K562 (cell line): ENCODE results near the gene BAHD1. TPM values are rescaled to one million over a fixed set of nuclear protein-coding genes. Genes with fewer than 3 reads are reported as not detected.
A peak's percentile ranks its signal among the peaks of the same experiment; 100 is the strongest.

Source experiments
- ATAC-seq: fragments of 200-7000 bp; cut with Tn5 transposase; 3 replicates; pipeline ENCODE4 v1.9.1; 2020; ENCODE audit warnings: moderate library complexity
- BruUV-seq: library from RNA; stranded (reverse); fragments of 400-500 nt; replicated peaks from 2 replicates; lab custom pipeline; 2021; lab: Mats Ljungman, UMichigan
- CTCF ChIA-PET: fragments of 300-600 bp; formaldehyde crosslinking; extraction: SDS; loops from one replicate; lab custom pipeline; 2021; ENCODE audit warnings: low intra/inter-chr PET ratio; lab: Yijun Ruan, JAX
- POLR2A ChIA-PET: fragments of 300-600, 350-650 bp; sonication (Branson Sonifier 250); formaldehyde crosslinking; extraction: SDS; loops from one replicate; lab custom pipeline; 2021; ENCODE audit warnings: antibody characterized with exemption, inconsistent platforms; lab: Yijun Ruan, JAX
- DNase-seq, 4 experiments: peaks; one replicate each; pipeline versions ENCODE4 v3.0.0 to v3.0.0-alpha.2; 2011 to 2018; ENCODE audit warnings: low spot score in 3 of 4, mixed read lengths in 3 of 4; ENCODE audit errors: extremely low read depth in 1 of 4
- FAIRE-seq: peaks from 2 replicates; lab custom pipeline; 2011; peaks lifted over from hg19 to GRCh38; lab: Jason Lieb, UNC
- H2AFZ ChIP-seq: 2 replicates; pipeline ENCODE4 v1.6.0; 2011; ENCODE audit warnings: low read depth, low read length, control low read depth, inconsistent platforms
- H3K27ac ChIP-seq: fragments of 200-600 bp; 3 replicates; pipeline ENCODE4 v1.8.0; 2011; ENCODE audit warnings: low read depth, mild to moderate bottlenecking, control low read depth, inconsistent platforms, low read length, moderate library complexity, mixed read lengths; ENCODE audit errors: extremely low read depth
- H3K27me3 ChIP-seq, 2 experiments: fragments of 300-600 bp in 1 of 2; 2 replicates in 1 of 2; 3 replicates in 1 of 2; pipeline versions ENCODE4 v1.6.0 to v1.8.0; 2011; ENCODE audit warnings: inconsistent platforms in 2 of 2, low read length in 2 of 2, mild to moderate bottlenecking in 1 of 2, mixed read lengths in 1 of 2, moderate library complexity in 1 of 2; ENCODE audit not compliant: control insufficient read depth in 2 of 2, insufficient read depth in 2 of 2
- H3K36me3 ChIP-seq: fragments of 300-600 bp; 3 replicates; pipeline ENCODE4 v1.8.0; 2011; ENCODE audit warnings: mild to moderate bottlenecking, low read length, inconsistent platforms; ENCODE audit not compliant: control insufficient read depth, insufficient read depth
- H3K4me1 ChIP-seq, 2 experiments: fragments of 200-600 bp in 1 of 2; replicated peaks in 1 of 2; 2 replicates in 1 of 2; 3 replicates in 1 of 2; pipeline versions ENCODE4 v1.5.1 to v1.8.0; 2011; ENCODE audit warnings: inconsistent platforms in 2 of 2, low read length in 2 of 2, mild to moderate bottlenecking in 1 of 2, mixed read lengths in 1 of 2, moderate library complexity in 1 of 2; ENCODE audit not compliant: control insufficient read depth in 2 of 2, insufficient read depth in 2 of 2
- H3K4me2 ChIP-seq: 2 replicates; pipeline ENCODE4 v1.6.1; 2011; ENCODE audit warnings: low read length, control low read depth, inconsistent platforms, mixed read lengths; ENCODE audit not compliant: insufficient read depth
- H3K4me3 ChIP-seq: fragments of 200-600 bp; sonication (generic), shearing (Covaris generic); 2 replicates; pipeline ENCODE4 v1.5.1; 2016; ENCODE audit warnings: control low read depth, inconsistent platforms
- H3K79me2 ChIP-seq: fragments of 200-600 bp; 3 replicates; pipeline ENCODE4 v1.8.0; 2011; ENCODE audit warnings: low read length, inconsistent platforms; ENCODE audit not compliant: control insufficient read depth, insufficient read depth
- H3K9ac ChIP-seq, 2 experiments: 2 replicates each; pipeline versions ENCODE4 v1.6.0 to v1.6.1; 2011; ENCODE audit warnings: low read depth in 2 of 2, low read length in 2 of 2, control low read depth in 1 of 2, inconsistent platforms in 1 of 2, mild to moderate bottlenecking in 1 of 2, mixed read lengths in 1 of 2; ENCODE audit not compliant: insufficient read depth in 1 of 2
- H3K9me1 ChIP-seq: one replicate; pipeline ENCODE4 v1.6.0; 2011; ENCODE audit warnings: inconsistent platforms, mild to moderate bottlenecking, low read length, moderate library complexity; ENCODE audit not compliant: control insufficient read depth, insufficient read depth
- H3K9me3 ChIP-seq: replicated peaks from 2 replicates; pipeline ENCODE4 v1.5.1; 2011; ENCODE audit warnings: low read depth, low read length, inconsistent platforms; ENCODE audit not compliant: control insufficient read depth, insufficient read depth
- H4K20me1 ChIP-seq: replicated peaks from 2 replicates; pipeline ENCODE4 v1.6.1; 2011; ENCODE audit warnings: low read length, inconsistent platforms, mixed read lengths; ENCODE audit not compliant: control insufficient read depth, insufficient read depth
- CBFA2T3 ChIP-seq: fragments of 450-650 bp; IDR thresholded peaks from 2 replicates; pipeline ENCODE4 v1.6.1; 2017
- MAX ChIP-seq: sonication (generic); formaldehyde crosslinking; IDR thresholded peaks from 2 replicates; pipeline ENCODE4 v1.9.0; 2022; ENCODE audit warnings: mild to moderate bottlenecking, missing genetic modification reagents
- TEAD1 ChIP-seq, 2 experiments: fragments of 450-650 bp in 1 of 2; sonication (generic) in 1 of 2; formaldehyde crosslinking; IDR thresholded peaks; 2 replicates each; pipeline versions ENCODE4 v1.4.0 to v1.8.0; 2020 to 2022; ENCODE audit warnings: mild to moderate bottlenecking in 2 of 2, missing genetic modification reagents in 1 of 2
- WGBS: fragments of 100-300 bp; shearing (Covaris generic); methylation state at CpG from one replicate; pipeline ENCODE4 v1.1.6; 2016; ENCODE audit warnings: low coverage, mixed read lengths; ENCODE audit not compliant: insufficient coverage; ENCODE audit errors: missing lambda C conversion rate; 5-methylcytosine and 5-hydroxymethylcytosine counted together
- in situ Hi-C: fragments of 300-500 bp; cut with MboI; formaldehyde crosslinking; loops from 4 replicates; pipeline ENCODE4 v1.15.0; 2018; ENCODE audit warnings: inconsistent platforms, mixed read lengths
- intact Hi-C: fragments of 100-400 bp; cut with micrococcal nuclease; formaldehyde crosslinking; loops from 2 replicates; pipeline ENCODE4 v1.14.2; 2022
- polyA plus RNA-seq, 8 experiments: library from polyadenylated mRNA; depleted of rRNA in 4 of 8; stranded (reverse) in 5 of 8; unstranded in 3 of 8; fragments of >200 nt; fragmentation: Nextera tagmentation in 2 of 8; fragmentation: Illumina TruSeq in 1 of 8; extraction: Ambion mirVana in 2 of 8; extraction: Trizol in 1 of 8; gene quantifications; 2 replicates each; pipeline versions ENCODE4 v1.2.1 to v1.2.3, GENCODE V29; 2011 to 2014; ENCODE audit warnings: inconsistent platforms in 1 of 8, missing spikeins in 1 of 8
- total RNA-seq, 7 experiments: library from RNA; depleted of rRNA in 6 of 7; stranded (reverse); fragments of >200 nt in 6 of 7; fragmentation: Illumina TruSeq in 2 of 7; extraction: Trizol in 2 of 7; gene quantifications; 2 replicates each; pipeline versions ENCODE4 v1.2.1 to v1.2.3, GENCODE V29; 2011 to 2021; ENCODE audit warnings: low replicate concordance in 1 of 7
- TF ChIP-seq, protein P1 (sequence below): fragments of 200-800 bp; sonication (Bioruptor generic); IDR thresholded peaks from 2 replicates; pipeline ENCODE4 v1.6.1; 2017; ENCODE audit warnings: missing genetic modification characterization, missing compliant biosample characterization
- TF ChIP-seq, protein P2 (sequence below): fragments of 450-650 bp; IDR thresholded peaks from 2 replicates; pipeline ENCODE4 v1.6.1; 2018; ENCODE audit warnings: mild to moderate bottlenecking, low read depth; ENCODE audit not compliant: partially characterized antibody

Gene BAHD1
- total and polyA plus RNA-seq, 9 of the 15 experiments (the other 6 are each of a cell fraction or from before 2014, with no cell fraction given), result 0.55 to 38.5 (median 11.5) TPM

GRCh38 chr15:40469776-40470390 lies 29.1 kb downstream of the BAHD1 start:
- BruUV-seq, result no TSS peak
- Histone ChIP-seq H3K9me1 (no peaks in the 10 kb centered on the region), H3K79me2 (peaks cover 15% of the 10 kb centered on the region), H2AFZ (no peak overlapping the region), H3K9me3 (no peaks in the 10 kb centered on the region), H3K27ac (peak overlapping the region; percentile 74; the same call in 2 of the 3 replicates), H4K20me1 (no peaks in the 10 kb centered on the region; the same call in 1 of the 2 replicates), H3K4me3 (no peak overlapping the region), H3K36me3 (peaks cover 31% of the 10 kb centered on the region), H3K4me1 (peaks cover 37 to 52% of the 10 kb centered on the region in 2 experiments), H3K9ac (peak overlapping the region; percentile 44 to 90; a peak in 2 of 4 replicates), H3K27me3 (no peaks in the 10 kb centered on the region), H3K4me2 (peak overlapping the region; percentile 72; the same call in 1 of the 2 replicates)
- peak; percentile 73 for FAIRE-seq
- in situ Hi-C loops, result no loop called here
- no peak for ATAC-seq
- DNase-seq, result peak in 1 of 4 experiments; percentile 20
- CTCF ChIA-PET, result interaction anchor here (0.6 kb wide), 1 partner anchor 28 kb away, joined by 4 read pairs; no protein-coding TSS in a partner anchor
- TF ChIP-seq MAX (CRISPR knock-in tag) (0 out of 2 replicates have a peak, but pooled peaks have one; percentile 10), CBFA2T3 (peak; percentile 24; the same call in 1 of the 2 replicates), TEAD1 (CRISPR knock-in tag; IDR thresholded peaks at IDR 0.05) (0 out of 4 replicates have a peak, but pooled peaks of 1 of the 2 experiments have one; percentile 24)
- TF ChIP-seq, protein P1, sequence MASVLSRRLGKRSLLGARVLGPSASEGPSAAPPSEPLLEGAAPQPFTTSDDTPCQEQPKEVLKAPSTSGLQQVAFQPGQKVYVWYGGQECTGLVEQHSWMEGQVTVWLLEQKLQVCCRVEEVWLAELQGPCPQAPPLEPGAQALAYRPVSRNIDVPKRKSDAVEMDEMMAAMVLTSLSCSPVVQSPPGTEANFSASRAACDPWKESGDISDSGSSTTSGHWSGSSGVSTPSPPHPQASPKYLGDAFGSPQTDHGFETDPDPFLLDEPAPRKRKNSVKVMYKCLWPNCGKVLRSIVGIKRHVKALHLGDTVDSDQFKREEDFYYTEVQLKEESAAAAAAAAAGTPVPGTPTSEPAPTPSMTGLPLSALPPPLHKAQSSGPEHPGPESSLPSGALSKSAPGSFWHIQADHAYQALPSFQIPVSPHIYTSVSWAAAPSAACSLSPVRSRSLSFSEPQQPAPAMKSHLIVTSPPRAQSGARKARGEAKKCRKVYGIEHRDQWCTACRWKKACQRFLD (CRISPR knock-in tag), result 0 out of 2 replicates have a peak, but pooled peaks have one; percentile 37
- TF ChIP-seq, protein P2, sequence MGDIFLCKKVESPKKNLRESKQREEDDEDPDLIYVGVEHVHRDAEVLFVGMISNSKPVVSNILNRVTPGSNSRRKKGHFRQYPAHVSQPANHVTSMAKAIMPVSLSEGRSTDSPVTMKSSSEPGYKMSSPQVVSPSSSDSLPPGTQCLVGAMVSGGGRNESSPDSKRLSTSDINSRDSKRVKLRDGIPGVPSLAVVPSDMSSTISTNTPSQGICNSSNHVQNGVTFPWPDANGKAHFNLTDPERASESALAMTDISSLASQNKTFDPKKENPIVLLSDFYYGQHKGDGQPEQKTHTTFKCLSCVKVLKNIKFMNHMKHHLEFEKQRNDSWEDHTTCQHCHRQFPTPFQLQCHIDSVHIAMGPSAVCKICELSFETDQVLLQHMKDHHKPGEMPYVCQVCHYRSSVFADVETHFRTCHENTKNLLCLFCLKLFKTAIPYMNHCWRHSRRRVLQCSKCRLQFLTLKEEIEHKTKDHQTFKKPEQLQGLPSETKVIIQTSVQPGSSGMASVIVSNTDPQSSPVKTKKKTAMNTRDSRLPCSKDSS, result no peak
- POLR2A ChIA-PET, result interaction anchor here (0.5 to 2.2 kb wide), 11 partner anchors 9 to 798 kb away, joined by 3 to 15 read pairs (median 3); no protein-coding TSS in a partner anchor
- intact Hi-C loops, result loop anchor here (2.0 to 5.0 kb wide), 2 partner anchors 29 to 37 kb away; partner anchors contain the start of gene BAHD1
- 45% methylated on average over 6 of the region's 7 CpGs for WGBS
